GM18505 (cell line): Measurements from ENCODE around the gene LPXN.

ENCODE experiments used
- ATAC-seq: cut with Tn5 transposase; IDR thresholded peaks from one replicate; pipeline ENCODE4 v1.9.1; 2021; ENCODE audit not compliant: unreplicated experiment
- POLR2A ChIP-seq: IDR thresholded peaks from 4 replicates; pipeline ENCODE4 v1.6.1; 2011; ENCODE audit warnings: borderline replicate concordance; ENCODE audit not compliant: insufficient read depth, insufficient read length; ENCODE audit errors: extremely low read depth

LPXN gene

DNA sequence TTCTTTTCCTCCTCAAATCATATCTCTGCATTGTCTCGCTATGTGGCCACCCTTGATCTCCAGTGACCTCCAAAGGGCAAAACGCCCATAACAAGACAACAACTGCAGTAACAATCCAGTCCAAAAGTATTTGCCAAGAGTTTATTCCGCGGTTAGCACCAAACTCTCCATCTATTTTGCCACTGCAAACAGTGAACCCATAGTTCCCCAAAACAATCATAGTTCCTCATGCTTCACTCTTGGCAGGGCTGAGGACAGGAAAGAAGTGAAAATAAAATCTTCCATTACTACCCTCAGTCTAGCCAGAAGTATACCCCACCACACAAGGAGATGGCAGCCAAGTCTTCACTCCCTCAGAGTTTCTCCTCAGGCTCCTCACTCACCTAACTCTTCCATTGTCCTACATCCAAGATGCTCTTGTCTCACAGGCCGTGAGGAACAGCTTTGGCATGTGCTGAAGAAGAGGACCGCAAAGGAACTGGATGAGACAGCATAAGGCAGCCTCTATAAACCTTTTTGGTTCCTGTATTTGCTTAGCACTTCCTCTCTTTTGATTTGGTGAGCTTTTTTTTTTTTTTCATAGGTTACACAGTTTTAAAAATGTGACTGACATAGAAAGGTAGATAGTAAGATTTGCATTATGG lies at the start of gene LPXN:
Gene LPXN (minus strand): TSS at position 480 of the 644 bp plus-strand sequence. CDS start 84 bp downstream, at position 396.
- TF ChIP-seq POLR2A, result peak; percentile 95
- ATAC-seq, result no peak

DNA sequence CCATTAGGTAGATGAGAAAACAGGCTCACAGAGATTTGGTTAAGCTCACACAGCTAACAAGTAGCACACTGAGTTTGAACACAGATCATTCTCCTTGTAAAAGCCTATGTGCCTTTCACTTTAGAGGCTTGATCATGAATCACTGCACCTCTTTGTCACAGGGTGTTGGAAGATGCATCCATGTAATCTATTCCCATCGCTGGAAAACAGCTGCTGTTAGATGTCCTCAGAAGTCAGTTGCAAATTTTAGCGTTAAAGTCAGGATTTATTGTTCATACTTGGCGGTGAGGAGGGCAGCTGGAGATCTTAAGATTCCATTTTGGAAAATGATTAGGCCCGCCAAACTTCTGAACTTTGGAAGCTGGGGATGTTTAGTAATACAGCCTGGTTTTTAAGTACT lies 49.4 kb upstream of the LPXN start:
- no peak for ATAC-seq

DNA sequence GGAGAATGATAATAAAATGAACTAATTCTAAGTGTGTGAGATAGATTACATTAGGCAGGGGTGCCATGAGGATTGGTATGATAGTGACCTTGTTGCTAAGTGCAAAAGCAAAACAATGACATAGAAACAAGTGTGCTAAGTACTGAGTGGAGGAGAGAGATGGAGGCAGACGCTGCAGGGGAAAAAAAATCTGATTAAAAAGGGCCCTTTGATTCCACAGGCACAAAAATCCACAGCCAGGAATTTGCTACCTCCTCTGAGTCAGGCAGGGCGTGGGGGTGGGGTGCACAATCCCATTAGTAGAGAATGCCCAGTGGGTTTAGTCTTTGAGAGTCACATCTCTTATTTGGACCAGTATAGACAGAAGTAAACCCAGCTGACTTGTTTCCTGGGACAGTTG lies 46.7 kb upstream of the LPXN start, which contains the start of gene CNTF:
Gene CNTF (plus strand): TSS at position 322 of the 400 bp plus-strand sequence. CDS start 88 bp downstream, outside the sequence.
- ATAC-seq, result no peak
- no peak for TF ChIP-seq POLR2A

More for the DNA sequence above, 49.4 kb upstream of the LPXN start:
- TF ChIP-seq POLR2A, result no peak

DNA sequence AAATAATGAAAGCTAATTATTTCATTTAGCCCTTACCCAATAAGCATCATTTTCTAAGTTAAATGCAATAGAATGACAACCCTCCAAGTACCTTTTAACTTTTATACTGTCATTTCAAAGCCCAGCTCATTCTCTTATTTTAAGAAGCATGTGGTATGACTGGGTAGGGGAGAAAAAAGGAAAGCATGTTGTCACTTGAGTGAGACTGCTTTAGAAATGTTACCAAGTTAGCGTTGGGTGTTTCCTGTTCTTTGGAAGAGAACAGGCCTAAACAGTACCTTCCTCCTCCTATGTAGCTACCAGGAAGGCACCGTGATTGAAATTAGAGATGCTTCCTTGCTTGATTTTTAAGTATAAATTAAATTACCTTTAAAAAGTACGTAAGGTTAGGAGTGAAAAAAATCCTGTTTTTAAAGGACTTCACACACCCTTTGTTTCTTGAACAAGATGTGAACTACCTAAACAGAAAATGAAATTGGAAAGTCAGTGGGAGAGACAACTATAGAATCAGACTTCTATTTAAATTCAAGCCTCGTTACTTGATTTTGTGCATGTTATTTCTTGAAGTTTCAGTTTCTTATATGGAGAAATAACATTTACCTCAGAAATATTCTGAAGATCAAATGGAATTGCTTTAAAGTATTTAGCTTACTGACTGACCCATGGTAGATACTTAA lies 46.1 kb upstream of the LPXN start:
- no peak for ATAC-seq
- TF ChIP-seq POLR2A, result no peak

DNA sequence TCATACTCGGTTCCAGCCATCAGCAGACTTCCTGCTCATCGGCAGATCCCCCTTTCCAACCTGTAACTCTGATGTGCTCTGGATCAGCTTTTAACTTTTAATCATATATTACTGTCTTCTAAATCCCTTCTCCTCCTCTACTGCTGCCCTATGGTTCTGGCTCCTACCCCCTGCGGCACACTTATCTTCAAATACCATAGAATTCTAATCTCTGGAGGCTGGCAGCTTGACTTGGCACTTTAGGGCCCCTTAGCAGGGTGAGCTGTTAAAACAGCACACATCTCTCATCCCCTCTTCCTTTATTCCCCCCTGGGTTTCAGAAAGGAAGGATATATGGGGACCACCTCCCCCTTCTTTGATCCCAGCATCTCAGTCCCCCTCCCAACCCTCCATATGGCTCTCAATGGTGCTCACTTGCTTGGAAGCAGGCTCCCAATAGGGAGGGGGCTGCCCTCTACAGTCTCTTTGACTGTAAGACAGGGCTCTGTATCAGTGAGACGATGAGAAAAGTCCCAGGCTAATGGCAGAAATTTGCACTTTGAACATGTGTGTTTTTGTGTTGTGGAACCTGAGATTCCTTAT lies 42.4 kb upstream of the LPXN start:
- no peak for TF ChIP-seq POLR2A
- ATAC-seq, result no peak

DNA sequence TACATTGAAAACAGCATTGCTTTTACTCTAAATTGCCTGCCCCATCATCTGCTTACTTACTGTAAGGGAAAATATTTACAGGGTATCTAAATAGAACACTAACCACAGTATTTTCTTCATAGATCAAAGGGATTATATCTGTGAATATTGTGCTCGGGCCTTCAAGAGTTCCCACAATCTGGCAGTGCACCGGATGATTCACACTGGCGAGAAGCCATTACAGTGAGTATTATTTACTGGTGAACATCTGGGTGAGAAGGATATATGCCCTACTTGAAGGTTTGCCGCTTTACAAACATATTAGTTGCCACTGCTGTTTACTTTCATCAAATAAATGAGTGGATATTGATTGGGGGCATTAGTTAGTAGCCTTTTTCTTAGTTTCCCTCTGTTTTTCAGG lies 40.9 kb upstream of the LPXN start:
- no peak for ATAC-seq
- TF ChIP-seq POLR2A, result no peak

DNA sequence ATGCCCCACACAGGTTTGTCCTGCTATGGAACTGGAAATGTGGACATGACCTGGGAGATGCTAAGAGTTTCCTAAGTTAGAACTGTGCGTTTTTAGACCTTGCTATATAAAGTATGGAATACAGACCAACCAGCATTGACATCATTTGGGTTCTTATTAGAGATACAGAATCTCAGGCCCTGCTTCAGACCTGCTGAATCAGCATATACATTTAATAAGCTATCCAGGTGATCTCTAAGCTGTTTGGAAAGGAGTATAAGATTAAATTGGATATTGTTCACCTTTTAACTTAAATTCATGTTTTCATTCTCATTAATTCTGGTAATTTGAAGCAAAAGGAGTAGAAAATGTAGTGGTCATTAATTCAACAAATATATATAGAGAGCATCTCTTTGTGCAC lies 39.9 kb upstream of the LPXN start:
- TF ChIP-seq POLR2A, result no peak
- ATAC-seq, result no peak

DNA sequence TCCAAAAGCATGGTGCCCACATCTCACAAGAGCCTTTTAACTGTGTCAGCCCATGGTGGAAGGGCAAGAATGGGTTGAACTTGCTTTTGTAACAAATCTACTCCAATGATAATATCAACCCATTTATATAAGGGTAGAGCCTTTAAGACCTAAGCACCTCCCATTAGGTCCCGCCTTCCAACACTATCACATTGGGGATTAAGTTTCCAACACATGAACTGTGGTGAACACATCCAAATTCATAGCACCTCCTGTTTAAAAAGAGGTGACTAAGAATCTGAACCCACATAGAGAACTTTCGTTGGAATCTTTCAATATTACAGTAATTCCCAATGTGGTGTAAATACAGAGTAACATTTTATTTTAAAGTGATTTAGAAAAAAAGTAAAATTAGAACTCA lies 37.6 kb upstream of the LPXN start:
- ATAC-seq, result no peak
- no peak for TF ChIP-seq POLR2A

DNA sequence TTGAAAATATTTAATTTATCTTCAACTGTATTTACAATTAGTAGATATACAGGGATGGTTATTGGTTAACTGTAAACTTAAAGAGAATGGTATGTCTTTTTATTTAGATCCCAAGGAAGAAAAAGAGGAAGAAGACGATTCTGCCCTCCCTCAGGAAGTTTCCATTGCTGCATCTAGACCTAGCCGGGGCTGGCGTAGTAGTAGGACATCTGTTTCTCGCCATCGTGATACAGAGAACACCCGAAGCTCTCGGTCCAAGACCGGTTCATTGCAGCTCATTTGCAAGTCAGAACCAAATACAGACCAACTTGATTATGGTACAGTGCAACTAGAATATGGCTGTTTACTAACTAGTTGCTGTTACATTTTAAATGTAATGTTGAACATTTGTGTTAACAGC lies 34.1 kb upstream of the LPXN start:
- no peak for ATAC-seq

DNA sequence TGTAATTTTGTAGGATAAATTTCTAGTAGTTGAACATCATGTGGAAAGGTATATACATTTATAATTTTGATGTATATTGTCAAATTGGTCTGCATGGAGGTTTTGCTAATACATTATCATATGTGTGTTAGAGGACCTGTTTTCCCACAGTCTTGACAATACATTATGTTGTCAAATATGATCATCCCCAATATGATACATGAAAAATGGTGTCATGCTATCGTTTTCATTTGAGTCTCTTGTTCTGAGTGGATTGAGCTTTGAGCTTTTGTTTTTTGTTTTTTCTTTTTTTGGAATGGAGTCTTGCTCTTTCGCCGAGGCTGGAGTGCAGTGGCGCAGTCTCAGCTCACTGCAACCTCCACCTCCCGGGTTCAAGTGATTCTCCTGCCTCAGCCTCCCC lies 32.7 kb upstream of the LPXN start:
- ATAC-seq, result no peak
- TF ChIP-seq POLR2A, result no peak

More for the DNA sequence above, 34.1 kb upstream of the LPXN start:
- TF ChIP-seq POLR2A, result no peak

DNA sequence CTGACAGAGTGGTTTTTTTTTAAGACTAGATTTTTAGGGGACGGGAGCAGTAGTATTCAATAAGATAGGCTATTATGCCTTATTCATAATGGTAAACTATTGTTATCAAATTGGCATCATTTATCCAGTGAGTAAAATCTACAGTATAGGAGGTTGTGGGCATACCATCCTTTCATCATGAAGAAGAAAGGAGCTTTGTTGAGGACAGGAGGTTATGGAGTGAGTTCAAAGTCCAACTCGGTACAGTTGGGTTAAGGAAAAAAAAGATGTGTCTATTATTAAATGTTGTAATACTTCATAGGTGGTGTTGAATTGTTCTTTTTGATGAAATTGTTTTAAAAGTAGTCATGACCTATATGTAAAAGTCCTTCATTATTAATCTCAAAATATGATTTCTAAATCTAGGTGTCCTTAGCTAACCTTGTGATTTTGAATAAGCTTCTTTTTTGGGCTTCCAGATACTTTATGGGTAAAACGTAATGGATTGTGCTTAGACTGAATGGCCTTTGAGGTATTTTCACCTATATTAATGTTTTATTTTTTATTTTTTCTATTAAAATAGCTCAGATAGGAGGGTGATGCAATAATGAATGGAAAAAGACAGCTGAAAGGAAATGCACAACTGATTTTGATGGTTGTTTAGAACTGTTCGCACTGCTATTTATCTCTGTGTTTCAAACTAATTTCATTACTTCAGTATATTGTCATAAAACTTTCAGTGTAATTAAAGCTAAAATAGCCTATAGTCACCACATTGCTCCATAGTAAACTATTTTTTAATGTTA lies 31.5 kb upstream of the LPXN start:
- ATAC-seq, result no peak
- TF ChIP-seq POLR2A, result no peak

DNA sequence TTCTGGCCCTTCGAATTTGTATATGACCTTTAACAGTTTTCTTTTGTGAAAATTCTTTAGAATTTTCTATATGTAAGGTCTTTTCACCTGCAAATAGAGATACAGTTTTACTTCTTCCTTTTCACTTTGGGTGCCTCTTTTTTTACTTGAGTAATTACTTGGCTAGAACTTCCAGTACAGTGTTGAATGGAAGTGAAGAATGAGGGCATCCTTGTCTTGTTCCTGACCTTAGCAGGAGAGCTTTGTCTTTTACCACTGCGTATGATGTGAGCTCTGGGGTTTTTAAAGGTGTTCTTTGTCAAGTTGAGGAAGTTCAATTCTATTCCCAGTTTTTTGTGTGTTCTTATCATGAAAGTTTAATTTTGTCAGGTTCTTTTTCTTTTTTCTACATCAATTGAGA lies 24.9 kb upstream of the LPXN start:
- no peak for ATAC-seq
- TF ChIP-seq POLR2A, result no peak

DNA sequence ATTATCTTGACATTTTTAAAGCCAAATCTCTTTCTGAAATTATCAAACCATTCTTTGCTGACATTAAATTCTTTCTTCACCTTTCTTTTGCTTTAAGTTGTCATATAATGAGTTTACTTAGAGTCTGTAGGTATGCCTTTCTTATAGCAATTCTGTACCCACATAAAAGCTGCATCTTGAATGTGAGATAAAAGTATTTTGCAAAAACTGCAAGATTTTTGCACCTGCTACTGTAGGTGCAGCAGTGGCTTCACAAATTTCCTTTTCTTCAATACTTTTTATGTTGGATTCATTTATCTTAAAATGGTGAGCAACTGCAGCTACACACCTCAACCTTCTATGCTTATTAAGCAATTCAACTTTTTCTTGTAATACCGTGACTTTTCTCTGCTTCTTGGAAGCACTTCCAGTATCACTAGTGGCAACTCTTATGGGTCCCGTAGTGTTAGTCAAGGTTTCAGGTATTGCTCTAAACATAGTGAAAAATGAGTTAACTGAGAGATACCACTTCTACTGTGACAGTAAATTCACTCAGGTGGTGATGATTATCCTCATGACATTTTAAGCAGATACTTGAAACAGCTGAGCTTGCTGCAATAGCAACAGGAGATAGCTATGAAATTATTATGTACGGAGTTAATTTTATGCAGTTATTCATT lies 22.0 kb upstream of the LPXN start:
- TF ChIP-seq POLR2A, result no peak
- no peak for ATAC-seq
